NB4 (cell line): ENCODE measurements around the gene POU6F2.

Experiments
- POLR2A ChIP-seq: IDR thresholded peaks from 2 replicates; pipeline ENCODE4 v1.6.1; 2011; ENCODE audit warnings: mild to moderate bottlenecking; ENCODE audit not compliant: insufficient read length; ENCODE audit errors: extremely low read depth
- TF ChIP-seq, protein P1 (sequence below): IDR thresholded peaks from one replicate; pipeline ENCODE4 v1.5.1; 2012; ENCODE audit warnings: low read depth, low read length

DNA sequence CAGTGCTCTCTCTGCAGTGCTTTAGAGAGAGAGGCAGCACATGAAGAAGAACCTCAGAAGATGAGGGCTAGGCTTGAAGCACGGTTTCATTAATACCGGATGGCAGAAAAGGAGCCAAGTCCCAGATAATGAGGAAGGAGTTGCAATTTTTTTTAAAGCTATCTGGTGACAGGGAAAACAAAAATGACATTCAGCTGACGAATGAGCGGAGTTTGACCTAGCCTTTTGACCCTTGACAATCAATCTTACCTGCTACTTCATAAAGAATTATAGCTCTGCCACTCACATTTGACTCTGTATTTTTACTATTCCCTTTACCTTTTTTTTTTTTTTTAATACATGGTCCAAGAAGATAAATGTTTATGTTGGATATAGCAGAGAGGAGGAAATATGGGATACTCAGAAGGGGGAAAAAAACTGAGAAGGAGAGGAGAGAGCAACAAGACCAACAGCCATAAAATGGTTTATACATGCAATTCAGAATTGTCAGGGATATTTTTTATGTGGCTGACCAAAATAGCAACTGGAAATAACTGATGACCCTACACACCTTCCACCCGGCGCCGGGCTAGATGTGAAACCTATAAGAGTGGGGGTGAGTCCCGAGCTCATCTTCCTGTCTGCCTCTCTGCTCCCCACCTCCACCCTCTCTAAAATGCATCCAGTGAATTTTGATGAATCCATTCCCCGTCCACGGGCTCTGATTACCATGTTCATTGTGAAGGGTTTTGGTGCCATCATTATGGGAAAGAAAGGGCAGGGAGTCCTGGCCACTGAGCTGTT, 314.1 kb downstream of the POU6F2 start:
- TF ChIP-seq, protein P1, sequence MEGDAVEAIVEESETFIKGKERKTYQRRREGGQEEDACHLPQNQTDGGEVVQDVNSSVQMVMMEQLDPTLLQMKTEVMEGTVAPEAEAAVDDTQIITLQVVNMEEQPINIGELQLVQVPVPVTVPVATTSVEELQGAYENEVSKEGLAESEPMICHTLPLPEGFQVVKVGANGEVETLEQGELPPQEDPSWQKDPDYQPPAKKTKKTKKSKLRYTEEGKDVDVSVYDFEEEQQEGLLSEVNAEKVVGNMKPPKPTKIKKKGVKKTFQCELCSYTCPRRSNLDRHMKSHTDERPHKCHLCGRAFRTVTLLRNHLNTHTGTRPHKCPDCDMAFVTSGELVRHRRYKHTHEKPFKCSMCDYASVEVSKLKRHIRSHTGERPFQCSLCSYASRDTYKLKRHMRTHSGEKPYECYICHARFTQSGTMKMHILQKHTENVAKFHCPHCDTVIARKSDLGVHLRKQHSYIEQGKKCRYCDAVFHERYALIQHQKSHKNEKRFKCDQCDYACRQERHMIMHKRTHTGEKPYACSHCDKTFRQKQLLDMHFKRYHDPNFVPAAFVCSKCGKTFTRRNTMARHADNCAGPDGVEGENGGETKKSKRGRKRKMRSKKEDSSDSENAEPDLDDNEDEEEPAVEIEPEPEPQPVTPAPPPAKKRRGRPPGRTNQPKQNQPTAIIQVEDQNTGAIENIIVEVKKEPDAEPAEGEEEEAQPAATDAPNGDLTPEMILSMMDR, result no peak
- no peak for TF ChIP-seq POLR2A
